Vagina (tissue), 2 donors: ENCODE results near the gene C1QTNF1. TPM values are rescaled to one million over a fixed set of nuclear protein-coding genes. Genes with fewer than 3 reads are reported as not detected.

Source experiments
- DNase-seq, 2 donors: peaks; one replicate each; pipeline ENCODE4 v3.0.0-alpha.2; 2017; ENCODE audit errors: extremely low spot score in 2 of 2
- H3K27ac ChIP-seq: fragments of 200-600 bp; sonication (generic); one replicate; pipeline ENCODE4 v1.5.1; 2019
- H3K27me3 ChIP-seq: fragments of 200-600 bp; sonication (generic); one replicate; pipeline ENCODE4 v1.5.1; 2019
- H3K36me3 ChIP-seq, 2 donors: fragments of 200-600 bp; sonication (generic); one replicate each; pipeline ENCODE4 v1.5.1; 2017 to 2019
- H3K4me1 ChIP-seq: fragments of 200-600 bp; sonication (generic); one replicate; pipeline ENCODE4 v1.5.1; 2019
- H3K4me3 ChIP-seq, 2 donors: fragments of 200-600 bp; sonication (generic); 1 replicate in 1 of 2; 2 replicates in 1 of 2; pipeline ENCODE4 v1.5.1; 2016 to 2019
- H3K9me3 ChIP-seq: fragments of 200-600 bp; sonication (generic); one replicate; pipeline ENCODE4 v1.5.1; 2019
- POLR2A ChIP-seq, 2 donors: fragments of 450-650 bp; IDR thresholded peaks; one replicate each; pipeline ENCODE4 v1.6.1; 2017; ENCODE audit warnings: antibody characterized with exemption in 2 of 2, mild to moderate bottlenecking in 2 of 2, moderate library complexity in 2 of 2
- POLR2AphosphoS5 ChIP-seq, 2 donors: sonication (generic); formaldehyde crosslinking; IDR thresholded peaks; one replicate each; pipeline ENCODE4 v1.9.0; 2017; ENCODE audit warnings: antibody characterized with exemption in 2 of 2, mild to moderate bottlenecking in 2 of 2, low read depth in 1 of 2; ENCODE audit not compliant: insufficient read depth in 1 of 2
- intact Hi-C: fragments of 100-400 bp; cut with DNase I; formaldehyde crosslinking; loops from one replicate; pipeline ENCODE4 v1.15.1; 2023
- total RNA-seq: library from RNA; depleted of rRNA; stranded (reverse); fragments of >200 nt; gene quantifications from one replicate; pipeline ENCODE4 v1.2.3, GENCODE V29; 2016
- TF ChIP-seq, protein P1 (sequence below), 3 experiments: fragments of 450-650 bp in 2 of 3; fragments of 200-600 bp in 1 of 3; sonication (generic) in 1 of 3; IDR thresholded peaks; one replicate each; pipeline ENCODE4 v1.5.1; 2017 to 2019; ENCODE audit warnings: antibody characterized with exemption in 3 of 3, mild to moderate bottlenecking in 2 of 3, moderate library complexity in 2 of 3

The C1QTNF1 gene
- total RNA-seq, 1 donor from 2014 or later = 30.7 TPM

DNA sequence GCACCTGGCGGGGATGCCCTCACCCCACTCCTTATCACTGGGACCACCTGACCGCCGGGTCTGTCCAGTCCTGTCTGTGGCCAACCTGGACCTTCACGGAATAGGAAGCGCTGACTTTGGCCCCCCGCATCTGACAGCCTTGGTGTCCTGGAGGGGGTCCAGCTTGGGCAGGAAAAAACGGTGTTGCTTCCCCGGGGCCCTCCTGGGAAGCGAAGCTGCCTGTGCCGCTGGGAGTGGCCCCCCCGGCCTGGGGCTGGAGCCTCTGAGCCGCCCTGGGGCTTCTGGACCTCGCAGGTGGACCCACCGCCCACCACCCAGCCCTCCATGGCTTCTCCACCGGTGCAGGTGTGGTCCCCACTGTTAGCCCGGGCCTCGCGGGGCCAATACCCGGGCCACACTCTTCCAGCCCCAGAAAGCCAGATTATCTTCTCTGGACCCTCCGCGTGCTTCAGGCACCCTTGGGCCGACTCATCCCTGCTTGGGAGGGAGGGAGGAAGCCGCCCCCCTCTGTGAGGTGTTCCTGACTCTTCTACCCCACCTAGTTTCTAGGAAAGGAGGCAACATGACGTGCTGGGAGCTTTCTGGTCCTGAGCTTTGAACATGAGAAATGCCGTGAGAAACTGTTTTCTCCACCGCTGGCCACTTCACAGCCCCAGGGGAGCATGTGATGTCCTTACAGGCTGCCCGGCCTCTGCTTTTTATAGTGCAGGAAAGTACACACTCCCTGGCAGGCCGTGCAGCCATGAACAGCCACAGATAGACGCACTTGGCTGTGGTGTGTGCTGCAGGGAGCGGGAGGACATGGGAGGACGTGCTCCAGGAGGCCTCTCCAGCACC, 1.1 kb downstream of the C1QTNF1 start:
- Histone ChIP-seq H3K9me3 (no peaks in the 10 kb centered on the region), H3K27me3 (no peaks in the 10 kb centered on the region), H3K4me1 (peaks cover 69% of the 10 kb centered on the region), H3K4me3 (peak overlapping the region; percentile 52 to 69), H3K36me3 (no peaks in the 10 kb centered on the region), H3K27ac (peak overlapping the region; percentile 78)
- TF ChIP-seq POLR2A (IDR thresholded peaks at IDR 0.05) (no peak), POLR2AphosphoS5 (IDR thresholded peaks at IDR 0.05; ENCODE audit: insufficient read depth in 1 of 2, low read depth in 1 of 2) (peak in 1 of 2 donors; percentile 44)
- TF ChIP-seq, protein P1, sequence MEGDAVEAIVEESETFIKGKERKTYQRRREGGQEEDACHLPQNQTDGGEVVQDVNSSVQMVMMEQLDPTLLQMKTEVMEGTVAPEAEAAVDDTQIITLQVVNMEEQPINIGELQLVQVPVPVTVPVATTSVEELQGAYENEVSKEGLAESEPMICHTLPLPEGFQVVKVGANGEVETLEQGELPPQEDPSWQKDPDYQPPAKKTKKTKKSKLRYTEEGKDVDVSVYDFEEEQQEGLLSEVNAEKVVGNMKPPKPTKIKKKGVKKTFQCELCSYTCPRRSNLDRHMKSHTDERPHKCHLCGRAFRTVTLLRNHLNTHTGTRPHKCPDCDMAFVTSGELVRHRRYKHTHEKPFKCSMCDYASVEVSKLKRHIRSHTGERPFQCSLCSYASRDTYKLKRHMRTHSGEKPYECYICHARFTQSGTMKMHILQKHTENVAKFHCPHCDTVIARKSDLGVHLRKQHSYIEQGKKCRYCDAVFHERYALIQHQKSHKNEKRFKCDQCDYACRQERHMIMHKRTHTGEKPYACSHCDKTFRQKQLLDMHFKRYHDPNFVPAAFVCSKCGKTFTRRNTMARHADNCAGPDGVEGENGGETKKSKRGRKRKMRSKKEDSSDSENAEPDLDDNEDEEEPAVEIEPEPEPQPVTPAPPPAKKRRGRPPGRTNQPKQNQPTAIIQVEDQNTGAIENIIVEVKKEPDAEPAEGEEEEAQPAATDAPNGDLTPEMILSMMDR (IDR thresholded peaks at IDR 0.05) = no peak
- no peak for DNase-seq
- intact Hi-C loops = no loop called here

DNA sequence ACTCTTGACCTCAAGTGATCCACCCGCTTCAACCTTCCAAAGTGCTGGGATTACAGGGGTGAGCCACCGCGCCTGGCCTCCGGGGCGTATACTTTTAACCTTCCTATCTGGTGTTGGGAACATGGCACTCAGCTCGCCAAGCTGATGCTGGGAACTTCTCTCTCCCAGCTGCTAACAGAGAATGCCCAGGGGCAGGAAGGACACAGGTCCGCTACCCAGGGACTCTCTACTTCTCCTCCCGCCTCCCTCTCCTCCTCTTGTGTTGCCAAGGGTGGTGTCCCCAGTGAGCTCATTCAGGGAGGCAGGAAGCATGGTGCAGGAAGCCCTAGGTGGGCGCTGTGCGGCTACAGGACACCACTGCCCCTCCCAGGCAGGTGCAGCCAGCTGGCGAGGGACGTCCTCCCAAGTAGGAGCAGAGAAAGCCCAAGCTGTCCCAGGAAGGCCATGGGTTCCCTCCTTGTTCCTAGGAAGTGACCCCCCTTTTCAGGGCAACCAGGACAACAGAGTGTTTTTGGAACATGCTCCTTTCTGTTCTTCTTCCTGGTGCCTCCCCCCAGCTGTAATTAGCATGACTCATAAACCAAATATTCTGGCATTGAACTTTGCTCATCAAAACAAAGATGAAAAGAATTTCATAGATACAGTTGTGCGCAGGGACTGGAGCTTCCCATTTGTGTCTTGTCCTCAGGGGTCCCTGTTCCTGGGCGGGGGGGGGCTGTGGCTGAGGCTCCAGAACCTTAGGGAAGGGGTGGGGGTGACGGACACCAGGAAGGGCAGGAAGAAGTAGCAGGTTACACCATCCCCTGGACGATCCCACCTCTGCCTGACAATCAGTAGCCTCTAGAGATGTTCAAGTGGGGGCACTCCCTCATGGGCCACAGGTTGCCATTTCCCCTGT, 2.7 kb downstream of the C1QTNF1 start:
- no peaks in the 10 kb centered on the region for H3K9me3 ChIP-seq
- intact Hi-C loops = no loop called here
- peaks cover 54% of the 10 kb centered on the region for H3K4me1 ChIP-seq
- H3K27me3 ChIP-seq = no peaks in the 10 kb centered on the region
- H3K36me3 ChIP-seq = no peaks in the 10 kb centered on the region
- TF ChIP-seq POLR2A (IDR thresholded peaks at IDR 0.05) (no peak), POLR2AphosphoS5 (IDR thresholded peaks at IDR 0.05; ENCODE audit: insufficient read depth in 1 of 2, low read depth in 1 of 2) (peak in 1 of 2 donors; percentile 55)
- TF ChIP-seq, protein P1 (IDR thresholded peaks at IDR 0.05) = no peak
- H3K4me3 ChIP-seq = peak overlapping the region in 1 of 2 donors; percentile 2
- peak overlapping the region; percentile 78 for H3K27ac ChIP-seq
- no peak for DNase-seq

DNA sequence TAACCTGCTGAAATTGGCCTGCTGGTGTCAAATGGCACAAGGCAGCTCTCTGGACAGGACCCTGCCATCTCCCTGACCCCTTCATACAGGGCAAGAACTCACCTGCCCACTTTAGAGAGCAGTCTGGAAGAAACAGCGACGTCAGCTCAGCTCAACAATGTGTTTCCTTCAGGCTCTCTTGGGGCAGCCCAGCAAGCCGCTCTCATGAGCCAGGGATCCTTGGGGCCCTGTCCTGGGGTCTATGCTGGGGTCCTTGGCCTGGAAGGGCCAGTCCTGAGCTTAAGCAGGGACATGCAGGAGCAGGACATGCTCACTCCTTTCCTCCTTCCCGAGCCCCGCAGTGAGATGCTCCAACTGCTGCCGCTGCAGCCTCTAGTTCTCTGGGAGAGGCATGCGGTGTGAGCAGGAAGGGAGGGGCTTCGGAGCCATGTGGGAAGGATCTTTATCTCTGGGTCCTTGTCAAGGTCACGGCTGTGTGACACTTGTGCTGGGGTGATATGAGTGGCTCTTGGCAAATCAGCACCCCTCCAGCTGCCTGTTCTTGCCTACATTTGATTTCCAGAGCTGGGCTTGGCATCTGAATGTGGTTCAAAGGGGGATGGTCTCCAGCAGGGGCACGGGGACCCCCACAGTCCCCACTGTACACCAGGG, 3.4 kb downstream of the C1QTNF1 start:
- Histone ChIP-seq H3K4me3 (no peak overlapping the region), H3K27me3 (no peaks in the 10 kb centered on the region), H3K4me1 (peaks cover 53% of the 10 kb centered on the region), H3K27ac (peak overlapping the region; percentile 78), H3K9me3 (no peaks in the 10 kb centered on the region), H3K36me3 (no peaks in the 10 kb centered on the region)
- no peak for DNase-seq
- TF ChIP-seq POLR2AphosphoS5 (IDR thresholded peaks at IDR 0.05; ENCODE audit: insufficient read depth in 1 of 2, low read depth in 1 of 2) (no peak), POLR2A (IDR thresholded peaks at IDR 0.05) (no peak)
- TF ChIP-seq, protein P1 (IDR thresholded peaks at IDR 0.05) = no peak
- intact Hi-C loops = no loop called here

DNA sequence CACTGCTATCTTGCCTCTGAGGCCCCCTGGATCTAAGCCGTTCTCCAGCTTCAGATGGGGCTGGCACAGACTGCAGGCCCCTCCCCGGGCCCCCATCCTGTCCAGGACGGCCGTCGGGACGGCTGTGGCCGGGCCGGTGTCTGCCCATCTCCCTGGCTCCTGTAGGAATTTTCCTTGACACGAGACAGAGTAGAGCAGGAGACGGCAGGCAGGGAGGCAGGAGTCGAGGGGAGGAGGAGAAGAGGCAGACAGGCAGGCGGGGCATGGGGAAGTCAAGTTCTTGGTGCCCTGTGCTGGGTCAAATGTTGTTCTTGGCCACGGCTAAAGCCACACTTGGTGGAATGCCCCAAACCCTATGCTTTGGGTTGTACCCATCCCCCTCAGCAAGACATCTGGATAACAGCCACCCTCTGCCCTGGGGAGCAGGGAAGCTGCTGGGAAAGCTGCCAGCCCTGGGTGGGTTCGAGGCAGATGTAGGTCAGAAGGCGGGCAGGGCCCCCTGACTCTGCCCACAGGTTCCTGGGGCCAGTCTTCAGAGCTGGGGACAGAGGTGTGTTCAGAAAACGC, 4.0 kb downstream of the C1QTNF1 start:
- no peaks in the 10 kb centered on the region for H3K27me3 ChIP-seq
- DNase-seq = no peak
- no peaks in the 10 kb centered on the region for H3K9me3 ChIP-seq
- H3K27ac ChIP-seq = peak overlapping the region; percentile 78
- intact Hi-C loops = no loop called here
- H3K36me3 ChIP-seq = no peaks in the 10 kb centered on the region
- peaks cover 53% of the 10 kb centered on the region for H3K4me1 ChIP-seq
- H3K4me3 ChIP-seq = no peak overlapping the region
- TF ChIP-seq POLR2AphosphoS5 (IDR thresholded peaks at IDR 0.05; ENCODE audit: insufficient read depth in 1 of 2, low read depth in 1 of 2) (no peak), POLR2A (IDR thresholded peaks at IDR 0.05) (no peak)
- TF ChIP-seq, protein P1 (IDR thresholded peaks at IDR 0.05) = no peak
